Myocyte (in vitro differentiated cells): ENCODE data around the gene HAUS2. TPM values are rescaled to one million over a fixed set of nuclear protein-coding genes. Genes with fewer than 3 reads are reported as not detected.
A peak's percentile ranks its signal among the peaks of the same experiment; 100 is the strongest.

Source experiments
- DNase-seq: peaks from one replicate; pipeline ENCODE4 v3.0.0-alpha.2; 2012; ENCODE audit warnings: low read depth
- polyA plus RNA-seq: library from polyadenylated mRNA; unstranded; fragments of >200 nt; gene quantifications from one replicate; pipeline ENCODE4 v1.2.1, GENCODE V29; 2012; ENCODE audit warnings: missing spikeins
- total RNA-seq: library from RNA; depleted of rRNA; stranded (reverse); fragments of >200 nt; gene quantifications from 2 replicates; pipeline ENCODE4 v1.2.3, GENCODE V29; 2014

The HAUS2 gene
- total RNA-seq: 18.0 and 18.7 TPM in 2 replicates
- 9.7 TPM for polyA plus RNA-seq

DNA sequence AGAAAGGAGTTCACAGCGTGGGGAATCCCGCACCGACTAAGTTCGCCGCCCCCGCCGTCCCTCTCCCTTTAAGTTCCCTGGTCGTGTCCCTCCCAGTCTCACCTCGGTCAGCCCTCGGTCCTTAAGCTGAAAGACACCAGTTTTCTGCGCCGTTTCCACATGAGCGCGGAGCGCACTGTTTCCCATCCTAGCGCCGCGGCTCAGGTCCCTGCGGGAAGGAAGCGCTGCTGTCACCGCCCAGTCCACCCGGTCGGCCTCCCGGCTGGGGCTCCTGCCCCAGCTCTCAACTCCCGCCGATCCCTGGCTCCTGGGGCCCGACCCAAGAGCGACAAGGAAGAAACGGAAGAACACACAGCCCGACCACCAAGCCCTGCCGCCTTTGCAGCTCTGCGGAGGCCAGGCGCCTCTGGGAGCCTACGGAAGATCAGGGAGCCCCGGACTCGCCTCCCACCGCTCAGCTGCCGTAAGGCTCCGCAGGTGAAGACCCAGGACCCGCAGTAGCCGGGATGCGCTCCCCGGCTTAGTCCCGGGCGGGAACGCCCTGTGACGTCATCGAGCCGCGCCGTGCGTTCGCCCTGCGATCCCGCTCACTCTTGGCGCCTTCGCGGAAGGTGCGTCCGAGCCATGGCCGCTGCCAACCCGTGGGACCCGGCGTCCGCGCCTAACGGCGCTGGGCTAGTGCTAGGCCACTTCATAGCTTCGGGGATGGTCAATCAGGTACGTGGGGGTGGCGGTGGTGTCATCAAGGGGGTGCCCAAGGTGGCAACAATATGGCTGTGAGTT is at the start of gene HAUS2, which contains the start of gene LRRC57:
Gene HAUS2 (plus strand): TSS at position 590 of the 783 bp plus-strand sequence. CDS start 35 bp downstream, at position 625.
Gene LRRC57 (minus strand): TSS at position 545 of the 783 bp plus-strand sequence. CDS start 359 bp downstream, at position 186.
- DNase-seq: peak; percentile 85

DNA sequence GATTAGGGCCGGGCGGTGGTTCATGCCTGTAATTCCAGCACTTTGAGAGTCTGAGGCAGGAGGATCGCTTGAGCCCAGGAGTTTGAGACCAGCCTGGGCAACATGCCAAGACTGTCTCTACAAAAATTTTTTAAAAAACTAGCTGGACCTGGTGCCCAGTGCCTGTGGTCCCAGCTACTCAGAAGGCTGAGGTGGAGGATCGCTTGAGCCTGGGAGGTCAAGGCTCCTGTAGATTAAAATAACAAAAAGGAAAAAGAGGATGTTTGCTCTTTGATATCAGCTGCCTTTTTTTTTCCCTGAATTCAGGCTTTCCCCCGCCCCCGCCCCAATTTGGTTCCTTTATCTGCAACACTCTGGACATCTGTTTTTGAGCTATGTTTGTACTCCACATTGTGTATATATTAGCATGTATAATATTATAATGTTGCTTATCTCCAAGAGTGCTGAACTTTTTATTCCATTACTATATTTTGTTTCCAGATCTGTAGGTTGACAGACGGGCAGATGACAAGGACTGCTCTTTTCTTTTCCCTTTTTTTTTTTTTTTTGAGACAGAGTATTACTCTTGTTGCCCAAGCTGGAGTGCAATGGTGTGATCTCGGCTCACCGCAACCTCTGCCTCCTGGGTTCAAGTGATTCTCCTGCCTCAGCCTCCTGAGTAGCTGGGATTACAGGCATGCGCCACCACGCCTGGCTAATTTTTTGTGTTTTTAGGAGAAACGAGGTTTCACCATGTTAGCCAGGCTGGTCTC is 48.6 kb upstream of the HAUS2 start:
- peak; percentile 45 for DNase-seq

DNA sequence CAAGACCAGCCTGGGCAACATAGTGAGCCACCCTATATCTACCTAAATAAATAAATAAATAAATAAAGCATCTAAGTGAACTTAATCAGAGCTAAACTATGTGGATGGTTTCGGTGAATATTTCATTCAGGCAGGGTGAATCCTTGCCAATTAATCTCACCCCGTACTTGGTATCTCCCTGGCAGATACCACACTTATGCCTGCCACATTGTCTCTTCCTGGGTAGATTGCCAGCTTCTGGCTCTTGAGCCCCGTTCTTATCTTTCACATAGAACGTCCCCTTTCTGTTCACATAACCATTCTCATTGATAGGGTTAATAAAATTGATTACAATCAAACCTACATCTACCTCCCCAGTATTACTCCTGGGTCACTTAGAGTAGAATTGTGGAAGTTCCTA is 46.2 kb upstream of the HAUS2 start:
- DNase-seq: no peak

DNA sequence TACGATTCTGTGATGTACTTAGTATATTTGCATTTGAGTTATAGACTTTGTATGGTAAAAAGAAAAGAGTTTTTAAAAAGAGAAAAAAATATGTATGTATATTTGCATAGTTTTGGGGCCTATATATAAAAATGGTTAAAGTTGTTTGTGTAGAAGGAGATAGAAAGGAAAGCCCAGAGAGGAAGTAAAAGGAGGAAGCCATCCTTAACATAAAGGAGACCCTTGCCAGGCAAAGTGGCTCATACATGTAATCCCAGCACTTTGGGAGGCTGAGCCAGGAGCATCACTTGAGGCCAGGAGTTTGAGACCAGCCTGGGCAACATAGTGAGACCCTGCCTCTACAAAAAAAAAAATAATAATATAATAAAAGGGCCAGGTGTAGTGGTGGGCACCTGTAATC is 44.8 kb upstream of the HAUS2 start:
- no peak for DNase-seq

DNA sequence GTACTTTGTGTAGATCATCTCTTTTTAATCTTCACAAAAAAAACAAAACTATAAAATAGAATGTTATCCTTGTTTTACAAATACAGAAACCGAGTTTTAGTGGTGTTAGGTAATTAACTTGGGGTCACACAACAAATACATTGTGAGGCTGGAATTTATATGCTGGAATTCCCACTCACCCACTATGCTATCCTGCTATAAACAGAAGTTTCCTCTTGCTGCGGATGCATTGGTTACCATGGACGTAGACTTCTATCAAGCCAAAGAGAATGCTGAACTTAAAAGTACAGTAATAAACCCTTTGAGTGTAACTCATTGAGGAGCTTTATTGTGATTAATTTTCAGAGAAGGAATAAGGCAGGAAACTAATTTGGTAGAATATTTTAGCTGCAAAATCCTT is 44.0 kb upstream of the HAUS2 start:
- DNase-seq: no peak

DNA sequence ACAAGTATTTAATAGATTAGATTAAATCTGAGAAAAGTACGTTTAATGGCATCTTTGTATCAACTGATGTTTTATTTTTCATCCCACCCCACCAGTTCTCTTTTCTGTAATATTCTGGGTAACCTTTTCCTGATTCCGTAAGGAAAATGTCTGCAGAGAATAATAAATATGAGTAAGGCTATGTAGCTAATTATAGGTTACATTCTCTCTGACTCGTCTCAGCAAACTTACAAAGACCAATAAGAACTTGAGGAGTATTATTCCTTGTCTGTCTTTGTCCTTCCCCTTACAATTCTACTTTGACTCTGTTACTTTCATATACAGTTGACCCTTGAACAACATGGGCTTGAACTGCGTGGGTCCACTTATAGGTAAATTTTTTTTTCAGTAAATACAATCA is 41.1 kb upstream of the HAUS2 start:
- peak; percentile 21 for DNase-seq

DNA sequence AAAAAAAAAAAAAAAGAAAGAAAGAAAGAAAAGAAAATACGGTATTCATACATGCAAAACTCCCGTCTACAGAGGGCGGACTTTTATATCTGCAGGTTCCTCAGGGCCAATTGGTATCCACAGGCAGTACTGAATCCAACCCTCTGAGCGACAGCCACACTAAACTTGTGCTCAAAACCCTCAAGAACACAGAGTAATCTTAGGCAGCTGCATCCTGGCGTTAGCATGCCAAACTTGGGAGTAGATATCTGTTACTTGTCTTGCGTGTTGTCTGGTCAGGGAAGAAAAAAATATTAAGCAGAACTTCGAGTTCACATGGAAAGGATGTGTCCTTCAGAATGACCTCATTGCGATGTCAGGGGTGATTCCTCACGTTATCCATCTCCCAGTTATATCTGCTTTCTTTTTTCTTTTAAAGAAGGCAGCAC is 40.4 kb upstream of the HAUS2 start:
- DNase-seq: peak; percentile 93

DNA sequence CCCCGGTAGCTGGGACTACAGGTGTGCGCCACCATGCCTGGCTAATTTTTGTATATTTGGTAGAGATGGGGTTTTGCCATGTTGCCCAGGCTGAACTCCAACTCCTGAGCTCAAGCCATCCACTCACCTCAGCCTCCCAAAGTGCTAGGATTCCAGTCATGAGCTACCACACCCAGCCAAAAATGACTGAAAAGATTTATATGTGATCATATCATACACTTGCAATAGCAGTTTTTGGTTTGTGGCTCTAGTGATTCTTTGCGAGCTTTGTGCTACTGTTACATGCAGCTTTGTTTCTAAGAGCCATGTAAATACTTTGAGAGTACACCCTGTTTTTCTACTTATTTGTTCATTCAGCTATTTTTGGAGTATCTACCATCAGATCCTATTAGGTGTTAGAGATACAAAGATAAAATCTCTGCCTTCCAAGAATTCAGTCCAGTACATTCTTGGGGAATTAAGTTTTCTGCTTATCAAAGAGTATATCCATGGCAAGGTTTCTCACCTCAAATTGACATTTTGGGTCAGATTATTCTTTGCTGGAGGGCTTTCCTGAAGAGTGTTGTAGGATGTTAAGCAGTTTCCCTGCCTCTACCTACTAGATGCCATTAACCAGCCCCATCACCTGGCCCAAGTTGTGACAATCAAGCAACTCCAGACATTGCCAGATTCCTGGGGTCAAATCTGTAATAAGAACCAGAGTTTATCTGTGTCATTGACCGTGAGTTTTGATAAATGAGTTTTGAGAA is 38.2 kb upstream of the HAUS2 start:
- no peak for DNase-seq

DNA sequence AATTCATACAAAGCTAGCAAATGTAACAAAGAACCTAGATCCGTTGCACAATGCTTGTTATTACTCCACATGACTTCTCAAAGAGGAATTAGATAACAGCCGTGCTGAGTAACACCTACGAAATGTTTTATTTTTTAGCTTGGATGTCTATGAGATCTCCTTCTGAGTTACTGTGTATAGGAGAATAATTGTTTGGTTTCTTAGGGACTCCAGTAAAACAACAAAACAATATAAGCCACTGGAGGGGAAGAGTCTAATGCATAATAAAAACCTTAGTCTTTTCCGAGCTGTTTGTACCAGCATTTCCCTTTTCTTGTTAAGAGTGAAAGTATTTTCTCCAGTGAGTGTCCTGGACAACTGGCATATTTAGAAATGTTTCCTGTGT is 37.6 kb upstream of the HAUS2 start:
- peak; percentile 48 for DNase-seq

DNA sequence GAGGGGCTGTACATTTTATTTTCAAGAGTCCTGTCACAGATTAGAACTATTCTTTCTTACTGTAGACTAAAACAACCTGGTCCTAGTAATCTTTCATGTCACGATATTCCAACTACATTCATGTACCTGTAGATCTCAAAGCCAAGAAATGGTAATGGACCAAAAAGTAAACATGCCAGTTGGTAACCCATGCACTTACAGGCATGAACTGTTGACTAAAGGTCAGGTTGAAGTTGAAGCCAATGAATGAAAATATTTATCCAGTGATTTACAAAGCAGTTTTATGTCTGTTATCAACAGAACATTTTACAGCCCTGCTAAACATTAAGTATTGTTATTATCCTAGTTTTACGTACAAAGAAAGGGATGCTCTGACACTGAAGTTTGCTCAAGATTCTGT is 25.3 kb upstream of the HAUS2 start:
- DNase-seq: no peak

DNA sequence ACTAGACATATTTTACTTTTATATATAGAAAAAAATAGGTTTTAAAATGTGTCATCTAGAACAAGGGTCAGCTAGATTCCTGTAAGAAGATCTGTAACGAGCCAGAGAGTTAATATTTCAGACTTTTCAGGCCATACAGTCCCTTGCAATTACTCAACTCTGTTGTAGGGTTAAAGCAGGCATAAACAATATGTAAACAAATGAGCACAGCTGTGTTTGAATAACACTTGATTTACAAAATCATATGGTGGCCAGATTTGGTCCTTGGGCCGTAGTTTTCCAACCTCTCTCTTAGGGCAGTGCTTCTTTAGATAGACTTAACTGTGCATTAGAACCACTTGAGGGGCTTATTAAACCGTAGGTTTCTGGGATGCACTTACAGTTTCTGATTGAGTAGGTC is 19.7 kb upstream of the HAUS2 start:
- DNase-seq: no peak

DNA sequence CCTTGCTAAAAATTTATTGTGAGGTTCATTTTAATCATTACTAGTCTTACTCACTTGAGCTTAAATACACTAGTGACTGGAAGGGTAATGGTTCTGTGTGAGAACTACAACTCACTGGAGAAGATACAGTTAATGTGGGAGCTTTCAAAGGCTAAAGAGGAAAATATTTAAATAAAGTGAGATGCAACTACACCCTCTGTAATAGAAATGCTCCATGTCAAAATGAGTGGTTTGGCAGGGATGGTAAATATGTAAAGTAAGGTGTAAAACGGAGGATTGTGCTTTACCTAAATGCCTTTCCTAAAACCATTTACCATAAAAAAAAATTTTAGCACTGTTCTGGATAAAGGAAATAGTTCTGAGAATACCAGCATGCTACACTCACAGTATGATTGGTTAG is 15.4 kb upstream of the HAUS2 start:
- DNase-seq: no peak

DNA sequence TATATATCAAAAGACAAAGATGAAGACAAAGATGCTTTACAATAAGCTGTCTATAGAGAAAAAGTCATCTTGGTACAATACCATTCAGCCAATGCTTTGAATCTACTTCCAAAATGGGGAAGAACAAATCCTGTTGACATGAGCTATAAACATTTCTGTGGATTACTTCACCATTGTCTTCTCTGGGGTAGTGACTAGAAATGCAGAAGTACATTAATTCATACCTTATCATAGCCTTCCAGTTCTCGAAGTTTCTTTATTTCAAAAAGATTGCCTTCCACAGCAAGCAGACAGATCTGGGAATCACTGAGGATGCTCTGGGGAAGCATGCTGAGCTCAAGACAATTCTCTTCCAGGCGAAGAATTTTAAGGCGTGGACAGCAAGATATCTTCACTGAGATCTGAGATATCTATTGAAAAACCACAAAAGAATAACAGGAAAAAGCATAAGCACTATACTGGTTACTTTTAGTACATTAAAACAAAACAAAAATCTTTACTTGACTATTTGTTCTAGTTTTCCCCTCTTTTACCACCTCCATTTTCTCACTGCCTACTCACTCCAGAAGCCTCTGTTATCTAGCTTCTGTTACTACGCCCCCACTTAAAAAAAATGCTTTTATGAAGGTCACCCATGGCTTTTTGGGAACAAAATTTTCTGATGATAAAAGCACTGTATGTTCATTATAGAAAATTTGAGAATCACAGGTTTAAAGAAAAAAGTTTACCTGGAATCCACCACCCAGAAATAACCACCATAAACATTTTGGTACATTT is 3.6 kb upstream of the HAUS2 start:
- no peak for DNase-seq

DNA sequence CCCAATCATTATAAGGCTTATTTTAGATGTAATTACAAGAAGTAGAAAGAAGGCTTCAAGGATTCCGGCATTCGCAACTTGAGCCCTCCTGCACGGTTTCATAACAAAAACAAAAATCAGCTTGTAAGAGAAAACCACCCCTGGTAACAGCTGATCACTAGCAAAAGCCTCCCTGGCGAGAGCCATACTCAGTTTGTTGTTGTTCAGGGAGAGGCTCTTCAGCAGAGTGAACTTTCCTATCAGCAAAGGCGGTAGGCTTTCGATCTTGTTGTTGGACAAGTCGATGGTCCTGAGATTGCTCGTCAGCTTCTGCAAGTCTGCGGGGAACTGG is 755 bp upstream of the HAUS2 start:
- peak; percentile 55 for DNase-seq

DNA sequence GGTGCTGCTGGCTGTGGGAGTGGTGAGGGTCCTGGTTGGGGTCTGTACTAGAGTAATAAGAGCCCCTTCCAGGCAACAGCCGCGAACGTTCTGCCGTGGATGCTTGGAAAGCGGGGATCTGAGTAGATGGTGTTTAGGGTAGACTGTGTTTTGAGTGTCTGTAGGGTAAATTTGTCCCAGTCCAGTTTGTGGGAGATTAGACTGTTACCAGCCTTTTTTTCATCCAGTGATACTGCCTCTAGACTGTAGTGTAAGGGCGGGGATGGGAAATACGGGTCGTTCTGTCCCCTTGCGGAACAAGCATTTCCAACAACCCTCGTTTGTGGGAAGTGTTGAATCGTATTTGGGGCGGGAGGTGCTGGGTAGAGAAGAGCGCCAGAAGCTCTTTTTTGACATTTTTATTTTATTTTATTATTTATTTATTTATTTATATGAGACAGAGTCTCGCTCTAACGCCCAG is 424 bp downstream of the HAUS2 start:
- peak; percentile 35 for DNase-seq

DNA sequence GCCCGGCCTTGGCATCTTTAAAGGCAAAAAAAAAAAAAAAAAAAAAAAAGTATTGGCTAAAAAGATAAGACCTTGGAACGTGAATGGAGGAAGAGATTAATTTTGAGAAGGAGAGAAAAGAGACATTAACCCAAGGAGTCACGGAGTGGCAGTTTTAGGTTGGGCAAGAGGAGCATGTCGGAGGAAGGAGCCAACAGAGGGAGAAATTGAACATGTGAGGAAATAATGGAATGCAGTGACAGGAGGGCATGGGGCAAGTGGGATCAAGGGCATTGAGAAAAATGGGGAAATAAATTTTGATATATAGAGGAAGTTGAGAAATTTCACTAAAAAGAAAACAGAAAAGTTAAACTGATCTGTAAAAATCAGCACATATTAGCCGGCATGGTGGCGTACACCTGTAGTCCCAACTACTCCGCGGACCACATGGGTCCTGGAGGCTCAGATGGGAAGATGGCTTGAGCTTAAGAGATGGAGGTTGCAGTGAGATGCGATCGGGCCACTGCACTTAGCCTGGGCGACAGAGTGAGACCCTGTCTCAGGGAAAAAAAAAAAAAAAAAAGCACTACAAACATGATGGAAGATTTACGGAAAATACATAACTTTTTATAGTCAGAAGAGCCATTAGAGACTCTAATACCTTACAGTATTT is 1.2 kb downstream of the HAUS2 start:
- no peak for DNase-seq

DNA sequence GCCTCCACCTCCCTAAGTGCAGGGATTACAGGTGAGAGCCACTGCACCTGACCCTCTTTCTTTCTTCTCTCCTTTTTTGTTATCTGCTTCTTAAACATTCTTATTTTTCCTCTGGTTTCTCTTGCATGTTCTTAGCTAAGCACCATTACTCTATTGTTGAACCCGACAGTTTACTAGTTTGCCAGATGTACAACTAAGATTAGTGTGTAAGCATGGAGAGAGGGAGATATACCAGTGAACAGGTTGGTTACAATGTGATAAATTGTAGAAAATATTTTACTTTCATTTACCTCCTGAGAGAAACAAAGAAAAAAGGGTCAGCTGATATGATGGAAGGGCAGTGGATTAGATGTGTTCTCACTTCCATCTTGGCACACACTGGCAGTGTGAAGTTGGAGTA is 4.9 kb downstream of the HAUS2 start:
- DNase-seq: no peak

DNA sequence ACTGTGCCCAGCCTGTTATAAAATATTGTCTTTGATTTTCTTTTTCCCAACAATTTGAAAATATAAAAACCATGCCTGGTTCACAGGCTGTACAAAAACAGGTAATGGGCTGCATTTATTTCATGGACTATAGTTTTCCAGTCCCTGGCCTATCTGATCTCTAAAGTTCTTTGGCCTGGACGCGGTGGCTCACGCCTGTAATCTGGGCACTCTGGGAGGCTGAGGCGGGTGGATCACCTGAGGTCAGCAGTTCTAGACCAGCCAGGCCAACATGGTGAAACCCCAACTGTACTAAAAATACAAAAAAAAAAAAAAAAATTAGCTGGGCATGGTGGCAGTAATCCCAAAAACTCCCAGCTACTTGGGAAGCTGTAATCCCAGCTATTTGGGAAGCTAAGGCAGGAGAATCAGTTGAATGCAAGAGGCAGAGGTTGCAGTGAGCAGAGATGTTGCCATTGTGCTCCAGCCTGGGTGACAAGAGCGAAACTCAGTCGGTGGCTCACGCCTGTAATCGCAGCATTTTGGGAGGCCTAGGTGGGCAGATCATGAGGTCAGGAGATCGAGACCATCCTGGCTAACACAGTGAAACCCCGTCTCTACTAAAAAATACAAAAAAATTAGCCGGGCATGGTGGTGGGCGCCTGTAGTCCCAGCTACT is 8.0 kb downstream of the HAUS2 start:
- peak; percentile 22 for DNase-seq

DNA sequence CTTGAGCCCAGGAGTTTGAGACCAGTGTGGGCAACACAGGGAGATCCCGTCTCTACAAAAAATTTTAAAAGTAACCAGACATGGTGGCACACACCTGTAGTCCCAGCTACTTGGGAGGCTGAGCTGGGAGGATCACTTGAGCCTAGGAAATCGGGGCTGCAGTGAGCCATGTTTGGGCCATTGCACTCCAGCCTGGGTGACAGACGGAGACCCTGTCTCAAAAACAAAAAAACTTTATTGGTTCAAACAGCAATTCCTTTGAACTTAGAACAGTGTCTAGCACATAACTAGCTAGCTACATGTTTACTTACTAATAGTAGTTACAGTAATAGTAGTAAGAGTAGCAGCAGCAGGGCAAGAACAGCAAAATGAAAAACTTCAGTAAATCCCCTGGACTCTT is 10.1 kb downstream of the HAUS2 start:
- no peak for DNase-seq
